IMR-90 (cell line): ENCODE results near the gene NEK6. TPM values are rescaled to one million over a fixed set of nuclear protein-coding genes. Genes with fewer than 3 reads are reported as not detected.

Experiments
- ATAC-seq: fragments of 200-7000 bp; cut with Tn5 transposase; 2 replicates; pipeline ENCODE4 v1.9.1; 2020; ENCODE audit warnings: low read depth, mild to moderate bottlenecking, moderate library complexity
- BruUV-seq: library from RNA; stranded (reverse); fragments of 400-500 nt; replicated peaks from 2 replicates; lab custom pipeline; 2021; lab: Mats Ljungman, UMichigan
- CTCF ChIA-PET: fragments of 300-600 bp; formaldehyde crosslinking; extraction: SDS; loops from one replicate; lab custom pipeline; 2021; ENCODE audit warnings: antibody characterized with exemption; lab: Yijun Ruan, JAX
- POLR2A ChIA-PET: fragments of 300-600 bp; sonication (Branson Sonifier 250); formaldehyde crosslinking; loops from one replicate; lab custom pipeline; 2022; ENCODE audit warnings: antibody characterized with exemption; ENCODE audit not compliant: unreplicated experiment; lab: Charles Lee
- DNase-seq: peaks from one replicate; pipeline ENCODE4 v3.0.0; 2013
- H2AFZ ChIP-seq: replicated peaks from 2 replicates; pipeline ENCODE3; 2013; ENCODE audit warnings: low read length, mild to moderate bottlenecking; ENCODE audit not compliant: poor library complexity
- H2AK5ac ChIP-seq: 2 replicates; pipeline ENCODE4 v1.6.1; 2013; ENCODE audit warnings: low read depth, low read length, inconsistent platforms
- H2AK9ac ChIP-seq: replicated peaks from 2 replicates; pipeline ENCODE3; 2013; ENCODE audit warnings: mild to moderate bottlenecking, low read depth, low read length, moderate library complexity; ENCODE audit not compliant: poor library complexity
- H2BK120ac ChIP-seq: 2 replicates; pipeline ENCODE4 v1.6.1; 2013; ENCODE audit warnings: low read depth, low read length, inconsistent platforms
- H2BK15ac ChIP-seq: 3 replicates; pipeline ENCODE4 v1.6.1; 2013; ENCODE audit warnings: low read depth, low read length, inconsistent platforms
- H2BK20ac ChIP-seq: 2 replicates; pipeline ENCODE4 v1.6.1; 2013; ENCODE audit warnings: low read depth, mild to moderate bottlenecking, inconsistent platforms, low read length, moderate library complexity
- H2BK5ac ChIP-seq: 2 replicates; pipeline ENCODE4 v1.6.1; 2013; ENCODE audit warnings: mild to moderate bottlenecking, low read depth, low read length, inconsistent platforms; ENCODE audit not compliant: poor library complexity, severe bottlenecking
- H3K14ac ChIP-seq: replicated peaks from 2 replicates; pipeline ENCODE4 v1.6.1; 2013; ENCODE audit warnings: low read depth, low read length, inconsistent platforms
- H3K18ac ChIP-seq: 2 replicates; pipeline ENCODE4 v1.6.1; 2013; ENCODE audit warnings: low read depth, low read length, control low read depth
- H3K23ac ChIP-seq: 2 replicates; pipeline ENCODE4 v1.6.1; 2013; ENCODE audit warnings: low read depth, low read length, inconsistent platforms
- H3K27ac ChIP-seq: 2 replicates; pipeline ENCODE4 v1.5.1; 2013; ENCODE audit warnings: mild to moderate bottlenecking, control low read depth, low read length; ENCODE audit not compliant: insufficient read depth
- H3K27me3 ChIP-seq: 2 replicates; pipeline ENCODE4 v1.6.1; 2013; ENCODE audit warnings: low read length; ENCODE audit not compliant: control insufficient read depth, insufficient read depth
- H3K36me3 ChIP-seq: 2 replicates; pipeline ENCODE4 v1.6.1; 2013; ENCODE audit warnings: low read length, mixed read lengths; ENCODE audit not compliant: control insufficient read depth, insufficient read depth
- H3K4ac ChIP-seq: 2 replicates; pipeline ENCODE4 v1.6.1; 2013; ENCODE audit warnings: low read depth, low read length, inconsistent platforms
- H3K4me1 ChIP-seq: 2 replicates; pipeline ENCODE4 v1.6.1; 2013; ENCODE audit warnings: low read length, mixed read lengths; ENCODE audit not compliant: control insufficient read depth, insufficient read depth
- H3K4me2 ChIP-seq: 2 replicates; pipeline ENCODE4 v1.6.1; 2013; ENCODE audit warnings: low read depth, mild to moderate bottlenecking, control low read depth, low read length, moderate library complexity
- H3K4me3 ChIP-seq: 2 replicates; pipeline ENCODE4 v1.5.1; 2013; ENCODE audit warnings: low read depth, mild to moderate bottlenecking, control low read depth, low read length, moderate library complexity; ENCODE audit not compliant: insufficient read depth
- H3K56ac ChIP-seq: 2 replicates; pipeline ENCODE4 v1.6.1; 2013; ENCODE audit warnings: low read length, inconsistent platforms; ENCODE audit not compliant: insufficient read depth; ENCODE audit errors: extremely low read depth
- H3K79me1 ChIP-seq, 2 experiments: 2 replicates each; pipeline ENCODE4 v1.6.1; 2013; ENCODE audit warnings: low read length in 2 of 2, inconsistent platforms in 1 of 2, low read depth in 1 of 2
- H3K9ac ChIP-seq: 2 replicates; pipeline ENCODE4 v1.6.1; 2013; ENCODE audit warnings: low read depth, low read length, control low read depth
- H3K9me1 ChIP-seq: 2 replicates; pipeline ENCODE4 v1.6.1; 2013; ENCODE audit warnings: low read length, inconsistent platforms; ENCODE audit not compliant: insufficient read depth
- H3K9me3 ChIP-seq: 2 replicates; pipeline ENCODE4 v1.6.1; 2013; ENCODE audit warnings: low read length; ENCODE audit not compliant: control insufficient read depth, insufficient read depth
- H4K20me1 ChIP-seq: 2 replicates; pipeline ENCODE4 v1.6.1; 2013; ENCODE audit warnings: low read length, inconsistent platforms; ENCODE audit not compliant: insufficient read depth
- H4K5ac ChIP-seq: 2 replicates; pipeline ENCODE4 v1.6.1; 2013; ENCODE audit warnings: mild to moderate bottlenecking, low read depth, low read length, control low read depth
- H4K8ac ChIP-seq, 2 experiments: 2 replicates each; pipeline ENCODE4 v1.6.1; 2013; ENCODE audit warnings: low read depth in 2 of 2, low read length in 2 of 2, control low read depth in 1 of 2, inconsistent platforms in 1 of 2
- H4K91ac ChIP-seq: 2 replicates; pipeline ENCODE4 v1.6.1; 2013; ENCODE audit warnings: low read depth, low read length, inconsistent platforms; ENCODE audit not compliant: insufficient read depth
- CEBPB ChIP-seq: IDR thresholded peaks from 2 replicates; pipeline ENCODE4 v1.6.1; 2012; ENCODE audit warnings: low read depth, low read length, improper control_type of control experiment
- FOS ChIP-seq: fragments of 150-350 bp; IDR thresholded peaks from 2 replicates; pipeline ENCODE4 v1.6.1; 2016; ENCODE audit warnings: low read depth, low read length
- MAZ ChIP-seq: IDR thresholded peaks from 2 replicates; pipeline ENCODE4 v1.6.1; 2012; ENCODE audit warnings: low read depth, mild to moderate bottlenecking, low read length, improper control_type of control experiment, moderate library complexity, borderline replicate concordance
- NFE2L2 ChIP-seq: fragments of 150-350 bp; IDR thresholded peaks from 2 replicates; pipeline ENCODE4 v1.6.1; 2016; ENCODE audit warnings: low read depth, mild to moderate bottlenecking, low read length
- POLR2A ChIP-seq: IDR thresholded peaks from 2 replicates; pipeline ENCODE4 v1.6.1; 2012; ENCODE audit warnings: mild to moderate bottlenecking, low read depth, low read length
- RAD21 ChIP-seq: IDR thresholded peaks from 2 replicates; pipeline ENCODE4 v1.6.1; 2012; ENCODE audit warnings: low read length, improper control_type of control experiment
- RFX5 ChIP-seq: IDR thresholded peaks from 2 replicates; pipeline ENCODE4 v1.8.0; 2012; ENCODE audit warnings: low read depth, mild to moderate bottlenecking, low read length, moderate library complexity
- WGBS, 2 experiments: methylation state at CpG; one replicate each; pipeline versions ENCODE4 v1.1.5 to v1.1.7; 2013; ENCODE audit warnings: missing lambda C conversion rate in 2 of 2; ENCODE audit not compliant: insufficient read length in 1 of 2; ENCODE audit errors: extremely low coverage in 2 of 2; 5-methylcytosine and 5-hydroxymethylcytosine counted together
- dilution Hi-C: fragments of 300-500 bp; cut with HindIII; formaldehyde crosslinking; loops from one replicate; pipeline ENCODE4 v1.14.3; 2018; ENCODE audit warnings: low sequenced_read_pairs; ENCODE audit not compliant: unreplicated experiment
- in situ Hi-C: fragments of 300-500 bp; cut with MboI; formaldehyde crosslinking; loops from 3 replicates; pipeline ENCODE4 v1.14.3; 2019; ENCODE audit warnings: low sequenced_read_pairs, inconsistent platforms, mixed read lengths
- intact Hi-C: fragments of 100-400 bp; cut with micrococcal nuclease; formaldehyde crosslinking; loops from 2 replicates; pipeline ENCODE4 v1.10.0; 2022
- polyA plus RNA-seq, 3 experiments: library from polyadenylated mRNA; depleted of rRNA; stranded (reverse); fragments of >200 nt; gene quantifications; 2 replicates each; pipeline ENCODE4 v1.2.3, GENCODE V29; 2012; ENCODE audit warnings: low replicate concordance in 1 of 3
- total RNA-seq: library from RNA; depleted of rRNA; stranded (reverse); fragments of >200 nt; gene quantifications from 2 replicates; pipeline ENCODE4 v1.2.3, GENCODE V29; 2012

The NEK6 gene
- total and polyA plus RNA-seq, 2 of the 4 experiments (the other 2 are of a cell fraction), result 79.9 to 112 TPM

DNA sequence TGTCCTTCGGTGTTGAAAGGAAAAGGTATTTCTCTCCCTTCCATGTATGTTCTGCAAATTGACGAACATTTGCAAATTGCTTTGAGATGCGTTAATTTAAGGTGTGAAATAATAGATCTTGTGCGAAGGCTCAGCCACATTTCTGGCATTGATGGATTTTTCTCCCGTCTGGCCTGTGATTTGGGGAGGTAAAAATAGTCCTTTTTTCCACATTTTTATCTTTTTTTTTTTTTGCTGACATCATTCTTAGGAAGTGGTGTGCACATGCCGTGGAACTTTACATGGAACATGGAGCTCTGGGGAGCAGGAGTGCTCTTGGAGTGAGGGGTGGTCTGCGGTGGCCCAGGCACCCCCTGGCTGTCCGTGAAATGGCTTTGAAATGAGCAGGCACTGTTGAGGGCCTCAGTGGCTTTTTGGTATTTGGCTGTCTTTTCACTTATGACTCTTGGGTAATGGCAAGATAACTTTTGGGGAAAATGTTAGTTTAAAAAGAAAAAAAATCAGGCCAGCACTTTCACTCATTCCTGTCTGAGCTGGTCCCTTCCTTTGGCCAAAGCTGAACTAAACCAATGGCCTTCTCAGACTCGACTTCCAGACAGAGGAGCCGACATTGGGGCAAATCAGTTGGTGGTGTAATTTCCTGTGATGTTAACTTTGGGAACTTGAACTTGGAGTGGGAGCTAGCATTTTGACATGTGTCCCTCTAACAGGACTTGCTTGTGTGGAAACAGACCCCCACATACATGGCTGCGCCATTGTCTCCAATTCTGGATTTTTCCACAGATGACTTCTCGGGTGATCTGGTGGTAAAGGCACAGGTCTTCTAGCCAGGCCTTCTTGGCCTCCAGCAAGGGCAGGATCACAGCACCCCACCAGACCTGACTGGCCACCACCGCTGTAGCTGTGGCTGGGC, 4.2 kb downstream of the NEK6 start:
- H2BK120ac ChIP-seq, result peak overlapping the region; percentile 91
- peak overlapping the region; percentile 99 for H3K27ac ChIP-seq
- 40% methylated on average over 3 of the region's 13 CpGs; no CpG with 5 or more reads in 1 of the 2 experiments for WGBS, 2 experiments
- H2BK20ac ChIP-seq, result peak overlapping the region; percentile 54
- peaks cover 44% of the 10 kb centered on the region for H3K9me1 ChIP-seq
- DNase-seq, result no peak
- peak overlapping the region; percentile 70 for H3K9ac ChIP-seq
- in situ Hi-C loops (no loop called here), intact Hi-C loops (loop anchor here (2.0 to 5.0 kb wide), 2 partner anchors 135 to 330 kb away; no protein-coding TSS in a partner anchor), dilution Hi-C loops (no loop called here)
- peak overlapping the region; percentile 88 for H4K91ac ChIP-seq
- H2AK9ac ChIP-seq, result peak overlapping the region; percentile 88
- peaks cover 20% of the 10 kb centered on the region for H3K36me3 ChIP-seq
- H3K9me3 ChIP-seq, result no peaks in the 10 kb centered on the region
- H3K79me1 ChIP-seq, result peaks cover 3 to 61% of the 10 kb centered on the region in 2 experiments; a peak in 3 of 4 replicates
- peak overlapping the region; percentile 92 for H3K23ac ChIP-seq
- H2AK5ac ChIP-seq, result peak overlapping the region; percentile 99
- peak overlapping the region; percentile 54 for H3K4me2 ChIP-seq
- H3K4me1 ChIP-seq, result peaks cover 57% of the 10 kb centered on the region
- peak overlapping the region; percentile 35; the same call in 2 of the 3 replicates for H2BK15ac ChIP-seq
- ChIA-PET POLR2A (interaction anchor here (0.6 kb wide), 1 partner anchor 16 kb away, joined by 3 read pairs; no protein-coding TSS in a partner anchor), CTCF (interaction anchor here (0.5 kb wide), 1 partner anchor 128 kb away, joined by 3 read pairs; no protein-coding TSS in a partner anchor)
- peak overlapping the region; percentile 24 for H2AFZ ChIP-seq
- peak overlapping the region; percentile 41 to 87 for H4K8ac ChIP-seq
- H4K5ac ChIP-seq, result peak overlapping the region; percentile 67
- peak overlapping the region; percentile 99 for H3K4ac ChIP-seq
- H2BK5ac ChIP-seq, result peak overlapping the region; percentile 100
- H3K4me3 ChIP-seq, result peak overlapping the region; percentile 0; the same call in 1 of the 2 replicates
- TF ChIP-seq MAZ, result no peak
- no peak for TF ChIP-seq CEBPB
- no peak for TF ChIP-seq RAD21
- TF ChIP-seq POLR2A, result no peak
- TF ChIP-seq FOS, result no peak
- no peak for TF ChIP-seq NFE2L2
- TF ChIP-seq RFX5, result no peak
- no peaks in the 10 kb centered on the region for H3K27me3 ChIP-seq
- BruUV-seq, result TSS peak; percentile 2
- H3K14ac ChIP-seq, result peak overlapping the region; percentile 96
- H4K20me1 ChIP-seq, result peaks cover 66% of the 10 kb centered on the region
- ATAC-seq, result no peak
- peak overlapping the region; percentile 62 for H3K18ac ChIP-seq
- H3K56ac ChIP-seq, result peak overlapping the region; percentile 76
